H1 (cell line): Measurements from ENCODE around the gene RELA.

Source experiments
- BACH1 ChIP-seq: IDR thresholded peaks from 2 replicates; pipeline ENCODE4 v1.6.1; 2012; ENCODE audit warnings: low read length, improper control_type of control experiment
- EP300 ChIP-seq, 2 experiments: IDR thresholded peaks; 1 replicate in 1 of 2; 2 replicates in 1 of 2; pipeline ENCODE4 v1.6.1; 2011 to 2012; ENCODE audit warnings: low read depth in 2 of 2, low read length in 2 of 2, mild to moderate bottlenecking in 2 of 2, borderline replicate concordance in 1 of 2, inconsistent platforms in 1 of 2, moderate library complexity in 1 of 2
- HDAC2 ChIP-seq, 2 experiments: fragments of 300-600 bp in 1 of 2; sonication (generic) in 1 of 2; IDR thresholded peaks; 2 replicates each; pipeline ENCODE4 v1.6.1; 2011 to 2012; ENCODE audit warnings: low read depth in 2 of 2, low read length in 2 of 2, mild to moderate bottlenecking in 2 of 2, moderate library complexity in 2 of 2, borderline replicate concordance in 1 of 2, inconsistent platforms in 1 of 2
- JUN ChIP-seq: IDR thresholded peaks from 2 replicates; pipeline ENCODE4 v1.6.1; 2011; ENCODE audit warnings: low read depth, mild to moderate bottlenecking, improper control_type of control experiment, low read length
- SIX5 ChIP-seq: IDR thresholded peaks from 2 replicates; pipeline ENCODE4 v1.6.1; 2011; ENCODE audit warnings: mild to moderate bottlenecking, low read depth, low read length
- TBP ChIP-seq: IDR thresholded peaks from 2 replicates; pipeline ENCODE4 v1.6.1; 2011; ENCODE audit warnings: low read depth, low read length, improper control_type of control experiment
- TF ChIP-seq, protein P1 (sequence below), 3 experiments: IDR thresholded peaks; 1 replicate in 2 of 3; 2 replicates in 1 of 3; pipeline versions ENCODE4 v1.5.1 to v1.6.1; 2011; ENCODE audit warnings: low read length in 3 of 3, mild to moderate bottlenecking in 3 of 3, inconsistent platforms in 2 of 3, low read depth in 1 of 3, moderate library complexity in 1 of 3; ENCODE audit not compliant: insufficient read depth in 1 of 3; ENCODE audit errors: control extremely low read depth in 1 of 3
- TF ChIP-seq, protein P2 (sequence below): IDR thresholded peaks from 2 replicates; pipeline ENCODE4 v1.6.1; 2012; ENCODE audit warnings: low read length, inconsistent platforms

DNA sequence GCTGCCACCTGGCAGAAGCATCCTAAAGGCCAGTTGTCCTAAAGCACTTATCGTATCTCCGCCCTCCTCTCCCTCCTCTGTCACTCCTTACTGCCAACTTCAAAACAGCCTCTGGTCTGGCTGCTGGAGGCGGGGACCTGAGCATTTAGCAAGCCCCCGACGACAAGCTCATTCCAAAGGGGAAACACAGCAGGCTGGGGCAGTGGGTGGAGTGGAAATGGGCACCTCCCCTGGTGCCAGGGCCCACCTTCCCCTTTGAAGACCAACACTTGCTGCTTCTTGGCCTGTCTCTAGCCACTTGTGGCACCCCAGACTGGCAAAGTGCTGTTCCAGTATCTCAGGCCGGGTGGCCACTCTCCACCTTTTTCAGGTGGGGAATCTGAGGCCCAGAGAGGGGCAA lies 52.3 kb downstream of the RELA start:
- TF ChIP-seq TBP (no peak), SIX5 (no peak), HDAC2 (IDR thresholded peaks at IDR 0.05; ENCODE audit: borderline replicate concordance in 1 of 2, low read depth in 2 of 2, low read length in 2 of 2) (no peak), BACH1 (no peak), EP300 (IDR thresholded peaks at IDR 0.05; ENCODE audit: borderline replicate concordance in 1 of 2, low read depth in 2 of 2, low read length in 2 of 2) (no peak), JUN (no peak)
- TF ChIP-seq, protein P1, sequence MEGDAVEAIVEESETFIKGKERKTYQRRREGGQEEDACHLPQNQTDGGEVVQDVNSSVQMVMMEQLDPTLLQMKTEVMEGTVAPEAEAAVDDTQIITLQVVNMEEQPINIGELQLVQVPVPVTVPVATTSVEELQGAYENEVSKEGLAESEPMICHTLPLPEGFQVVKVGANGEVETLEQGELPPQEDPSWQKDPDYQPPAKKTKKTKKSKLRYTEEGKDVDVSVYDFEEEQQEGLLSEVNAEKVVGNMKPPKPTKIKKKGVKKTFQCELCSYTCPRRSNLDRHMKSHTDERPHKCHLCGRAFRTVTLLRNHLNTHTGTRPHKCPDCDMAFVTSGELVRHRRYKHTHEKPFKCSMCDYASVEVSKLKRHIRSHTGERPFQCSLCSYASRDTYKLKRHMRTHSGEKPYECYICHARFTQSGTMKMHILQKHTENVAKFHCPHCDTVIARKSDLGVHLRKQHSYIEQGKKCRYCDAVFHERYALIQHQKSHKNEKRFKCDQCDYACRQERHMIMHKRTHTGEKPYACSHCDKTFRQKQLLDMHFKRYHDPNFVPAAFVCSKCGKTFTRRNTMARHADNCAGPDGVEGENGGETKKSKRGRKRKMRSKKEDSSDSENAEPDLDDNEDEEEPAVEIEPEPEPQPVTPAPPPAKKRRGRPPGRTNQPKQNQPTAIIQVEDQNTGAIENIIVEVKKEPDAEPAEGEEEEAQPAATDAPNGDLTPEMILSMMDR (IDR thresholded peaks at IDR 0.05; ENCODE audit: control extremely low read depth in 1 of 3, insufficient read depth in 1 of 3, low read depth in 1 of 3, low read length in 3 of 3): no peak
- TF ChIP-seq, protein P2, sequence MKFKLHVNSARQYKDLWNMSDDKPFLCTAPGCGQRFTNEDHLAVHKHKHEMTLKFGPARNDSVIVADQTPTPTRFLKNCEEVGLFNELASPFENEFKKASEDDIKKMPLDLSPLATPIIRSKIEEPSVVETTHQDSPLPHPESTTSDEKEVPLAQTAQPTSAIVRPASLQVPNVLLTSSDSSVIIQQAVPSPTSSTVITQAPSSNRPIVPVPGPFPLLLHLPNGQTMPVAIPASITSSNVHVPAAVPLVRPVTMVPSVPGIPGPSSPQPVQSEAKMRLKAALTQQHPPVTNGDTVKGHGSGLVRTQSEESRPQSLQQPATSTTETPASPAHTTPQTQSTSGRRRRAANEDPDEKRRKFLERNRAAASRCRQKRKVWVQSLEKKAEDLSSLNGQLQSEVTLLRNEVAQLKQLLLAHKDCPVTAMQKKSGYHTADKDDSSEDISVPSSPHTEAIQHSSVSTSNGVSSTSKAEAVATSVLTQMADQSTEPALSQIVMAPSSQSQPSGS: no peak
